ENCODE data around the gene PRR11.

Gene PRR11

DNA sequence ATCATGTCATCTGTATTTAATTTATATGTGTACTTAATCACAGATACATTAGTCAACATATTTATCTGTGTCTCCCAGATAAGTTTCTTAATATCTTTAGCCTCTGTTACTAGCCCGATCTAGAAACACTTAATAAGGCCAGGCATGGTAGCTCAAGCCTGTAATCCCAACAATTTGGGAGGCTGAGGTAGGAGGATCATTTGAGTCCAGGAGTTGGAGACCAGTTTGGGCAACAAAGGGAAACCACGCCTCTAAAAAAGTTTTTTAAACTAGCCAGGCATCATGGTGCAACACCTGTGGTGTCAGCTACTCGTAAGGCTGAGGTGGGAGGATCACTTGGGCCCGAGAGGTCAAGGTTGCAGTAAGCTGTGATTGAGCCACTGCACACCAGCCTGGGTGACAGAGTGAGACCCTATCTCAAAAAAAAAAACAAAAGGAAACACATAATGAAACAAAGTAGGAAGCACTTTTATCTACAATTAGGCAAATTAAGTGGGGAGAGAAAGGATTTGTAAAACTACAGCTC is 9.9 kb upstream of the PRR11 start:
- Histone ChIP-seq H3K27me3 (no peaks in the 10 kb centered on the region), H3K36me3 (no peaks in the 10 kb centered on the region), H3K27ac (no peak overlapping the region), H3K4me3 (ENCODE audit: low read depth in 1 of 2, low read length in 1 of 2) (no peak overlapping the region), H3K4me1 (ENCODE audit: control insufficient read depth in 1 of 2, insufficient read depth in 1 of 2, low read depth in 1 of 2, low read length in 1 of 2) (no peaks in the 10 kb centered on the region), H3K9me3 (no peaks in the 10 kb centered on the region)
- no peak for TF ChIP-seq CTCF (IDR thresholded peaks at IDR 0.05)

DNA sequence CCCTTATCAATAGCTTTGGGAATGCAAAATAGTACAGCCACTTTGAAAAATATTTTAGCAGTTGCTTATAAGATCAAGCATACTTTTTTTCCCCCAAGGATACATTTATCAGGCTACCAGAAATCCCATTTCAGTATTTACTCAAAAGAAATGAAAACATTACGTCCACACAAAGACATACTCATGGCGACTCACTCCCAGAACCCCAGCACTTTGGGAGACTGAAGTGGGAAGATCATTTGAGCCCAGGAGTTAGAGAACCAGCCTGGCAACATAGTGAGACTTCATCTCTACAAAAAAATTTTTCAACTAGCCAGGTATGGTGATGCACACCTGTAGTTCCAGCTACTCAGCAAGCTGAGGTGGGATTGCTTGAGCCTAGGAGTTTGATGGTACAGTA is 6.5 kb upstream of the PRR11 start:
- Histone ChIP-seq H3K27ac (no peak overlapping the region), H3K4me1 (ENCODE audit: control insufficient read depth in 1 of 2, insufficient read depth in 1 of 2, low read depth in 1 of 2, low read length in 1 of 2) (peaks cover under 1 to 8% of the 10 kb centered on the region in 2 experiments), H3K36me3 (no peaks in the 10 kb centered on the region), H3K4me3 (ENCODE audit: low read depth in 1 of 2, low read length in 1 of 2) (no peak overlapping the region), H3K27me3 (no peaks in the 10 kb centered on the region), H3K9me3 (no peaks in the 10 kb centered on the region)
- no peak for TF ChIP-seq CTCF (IDR thresholded peaks at IDR 0.05)

DNA sequence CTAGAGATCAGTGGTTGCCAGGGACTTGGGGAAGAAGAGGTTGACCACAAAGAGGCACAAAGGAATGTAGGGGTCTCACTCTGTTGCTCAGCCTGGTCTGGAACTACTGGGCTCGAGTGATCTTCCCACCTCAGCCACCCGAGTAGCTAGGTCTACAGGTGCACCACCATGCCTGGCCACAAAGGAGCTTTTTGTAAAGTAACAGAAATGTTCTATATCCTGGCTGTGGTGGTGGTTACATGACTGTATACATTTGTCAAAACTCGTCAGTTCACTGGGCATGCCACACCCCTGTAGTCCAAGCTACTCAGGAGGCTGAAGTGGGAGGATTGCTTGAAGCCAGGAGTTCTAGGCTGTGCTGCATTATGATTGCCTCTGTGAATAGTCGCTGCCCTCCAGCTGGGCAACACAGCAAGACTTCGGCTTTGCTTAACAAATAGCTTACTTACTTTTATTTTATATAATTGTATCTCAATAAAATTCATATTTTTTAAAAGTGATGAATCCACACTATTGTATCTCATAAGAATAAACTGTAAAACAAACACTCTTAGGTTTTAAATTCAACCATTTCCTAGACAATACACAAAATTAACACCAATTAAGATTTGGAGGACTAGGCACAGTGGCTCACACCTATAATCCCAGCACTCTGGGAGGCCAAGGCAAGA is 5.6 kb upstream of the PRR11 start:
- no peaks in the 10 kb centered on the region for H3K36me3 ChIP-seq
- TF ChIP-seq CTCF (IDR thresholded peaks at IDR 0.05) = no peak
- H3K4me1 ChIP-seq (ENCODE audit: control insufficient read depth in 1 of 2, insufficient read depth in 1 of 2, low read depth in 1 of 2, low read length in 1 of 2) = peaks cover 9 to 13% of the 10 kb centered on the region in 2 experiments
- no peaks in the 10 kb centered on the region for H3K27me3 ChIP-seq
- H3K9me3 ChIP-seq = no peaks in the 10 kb centered on the region
- no peak overlapping the region for H3K27ac ChIP-seq
- no peak overlapping the region for H3K4me3 ChIP-seq (ENCODE audit: low read depth in 1 of 2, low read length in 1 of 2)

DNA sequence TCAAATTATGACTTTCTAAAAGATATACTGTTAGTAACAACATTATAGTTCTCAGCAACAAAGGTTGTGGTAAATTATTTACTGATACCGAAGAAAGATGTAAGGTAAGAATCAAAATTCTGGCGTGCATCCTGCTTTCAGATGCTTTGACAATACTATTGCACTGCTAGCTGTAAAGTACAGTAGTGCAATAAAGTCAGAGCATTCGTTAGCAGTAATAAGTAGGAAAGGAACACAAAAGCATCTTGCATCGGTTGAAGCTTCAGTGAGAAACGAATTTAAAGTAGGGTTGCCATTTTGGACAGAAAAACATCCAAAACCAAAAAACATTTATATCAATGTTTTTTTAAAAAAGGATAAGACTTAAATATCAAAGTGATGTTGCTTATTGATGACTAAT is 4.5 kb upstream of the PRR11 start:
- Histone ChIP-seq H3K27me3 (no peaks in the 10 kb centered on the region), H3K4me3 (ENCODE audit: low read depth in 1 of 2, low read length in 1 of 2) (no peak overlapping the region), H3K4me1 (ENCODE audit: control insufficient read depth in 1 of 2, insufficient read depth in 1 of 2, low read depth in 1 of 2, low read length in 1 of 2) (peaks cover 12 to 18% of the 10 kb centered on the region in 2 experiments), H3K27ac (no peak overlapping the region), H3K9me3 (no peaks in the 10 kb centered on the region), H3K36me3 (no peaks in the 10 kb centered on the region)
- no peak for TF ChIP-seq CTCF (IDR thresholded peaks at IDR 0.05)

GRCh38 chr17:59151591-59151990 is 4.0 kb upstream of the PRR11 start:
- no peaks in the 10 kb centered on the region for H3K27me3 ChIP-seq
- H3K36me3 ChIP-seq = no peaks in the 10 kb centered on the region
- no peak overlapping the region for H3K4me3 ChIP-seq (ENCODE audit: low read depth in 1 of 2, low read length in 1 of 2)
- no peak overlapping the region for H3K27ac ChIP-seq
- no peak for TF ChIP-seq CTCF (IDR thresholded peaks at IDR 0.05)
- H3K4me1 ChIP-seq (ENCODE audit: control insufficient read depth in 1 of 2, insufficient read depth in 1 of 2, low read depth in 1 of 2, low read length in 1 of 2) = peaks cover 18 to 24% of the 10 kb centered on the region in 2 experiments
- H3K9me3 ChIP-seq = no peaks in the 10 kb centered on the region

Data from neutrophil (primary cell).